ENCODE measurements around the gene DCC.

DCC gene

DNA sequence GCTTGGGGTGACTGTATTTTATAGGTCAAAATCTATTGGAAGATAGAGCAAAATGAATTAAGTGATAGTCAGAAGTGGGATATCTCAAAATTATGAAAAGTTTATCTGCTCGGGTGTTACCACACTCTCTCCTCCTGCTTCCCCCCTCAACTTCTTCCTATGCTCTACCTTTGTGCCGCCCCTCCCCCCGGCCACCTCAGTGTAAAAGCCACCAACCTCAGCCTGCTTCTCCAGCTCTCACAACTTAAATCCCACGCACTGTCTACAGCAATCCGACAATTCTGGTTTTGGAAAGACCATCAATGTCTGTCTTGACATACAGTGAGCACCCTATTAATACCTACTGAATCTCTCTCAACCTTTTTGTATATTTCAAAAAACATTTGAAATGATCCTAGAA lies 164.6 kb downstream of the DCC start:
- DNase-seq = no peak

DNA sequence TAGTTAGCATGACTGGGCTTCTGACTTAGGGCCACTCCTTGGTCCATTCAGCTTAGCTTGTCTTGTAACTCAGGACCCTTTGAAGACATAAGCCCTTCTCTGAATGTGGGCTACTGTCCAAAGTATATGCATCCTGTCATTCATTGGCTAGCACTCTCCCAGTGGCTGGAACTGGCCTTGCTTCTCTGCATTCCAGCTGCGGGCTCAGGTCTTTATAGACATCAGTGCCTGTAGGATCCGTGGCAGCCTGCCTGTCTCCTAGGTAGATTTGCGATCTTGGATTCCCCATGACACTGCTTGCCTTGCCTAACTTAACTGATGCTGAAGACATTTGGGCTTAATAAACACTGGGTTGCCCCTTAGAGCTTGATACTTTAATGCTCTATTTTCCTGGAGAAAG lies 170.1 kb downstream of the DCC start:
- no peak for DNase-seq

DNA sequence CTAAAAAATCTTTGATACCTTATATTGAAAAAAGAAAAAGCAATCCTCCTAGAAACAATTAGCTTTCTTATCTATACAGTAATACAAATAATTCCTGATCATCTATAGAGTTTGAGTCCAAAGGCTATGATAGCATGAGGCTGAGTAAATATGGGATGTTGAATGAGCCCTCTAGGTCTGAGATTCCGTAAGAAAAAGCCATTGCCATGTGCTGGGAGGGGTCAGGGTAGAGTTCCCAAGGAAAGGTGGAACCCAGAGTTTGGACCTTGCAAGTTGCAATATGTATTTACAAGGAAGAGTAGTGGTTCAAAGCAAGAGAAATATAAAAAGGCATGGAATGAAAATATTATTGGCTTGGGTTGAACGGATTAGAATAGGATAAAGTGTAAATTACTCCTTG lies 178.1 kb downstream of the DCC start:
- no peak for DNase-seq

DNA sequence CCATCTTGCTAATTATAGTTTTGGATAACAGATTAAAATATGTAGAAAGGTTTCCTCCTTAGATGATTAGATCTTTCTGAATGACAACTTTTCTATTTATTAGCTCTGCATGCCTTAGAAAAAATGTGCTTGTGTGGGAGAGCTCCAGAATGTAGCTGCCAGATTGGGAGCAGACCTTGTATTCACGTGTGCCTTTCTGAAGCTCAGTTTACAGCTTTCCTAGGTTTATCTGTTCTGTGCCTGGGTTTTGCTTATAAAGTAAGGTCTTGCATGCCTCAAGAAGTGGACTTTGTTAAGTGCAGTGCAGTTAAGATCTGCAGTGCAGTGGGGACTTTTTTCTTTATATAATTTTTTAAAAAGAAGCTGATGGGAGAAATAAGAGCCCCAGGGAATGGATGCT lies 179.0 kb downstream of the DCC start:
- DNase-seq = no peak

DNA sequence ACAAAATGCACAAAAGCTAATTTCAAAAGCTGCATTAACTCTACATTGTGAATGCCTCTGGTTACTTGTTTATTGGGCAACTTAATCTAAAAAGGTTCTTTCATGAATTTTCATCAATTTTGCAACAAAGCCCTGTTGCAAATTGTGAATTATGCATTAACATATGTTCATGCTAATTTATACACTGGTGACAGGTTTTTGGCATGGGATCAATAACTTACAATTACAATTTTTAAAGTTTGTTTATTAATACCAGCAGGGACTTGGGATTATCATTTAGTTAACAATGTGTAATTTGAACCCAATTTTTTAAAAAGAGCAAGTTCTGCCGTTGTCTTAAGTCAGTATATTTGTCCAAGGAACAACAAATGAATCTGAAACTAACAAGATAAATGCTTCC lies 183.6 kb downstream of the DCC start:
- DNase-seq = no peak

DNA sequence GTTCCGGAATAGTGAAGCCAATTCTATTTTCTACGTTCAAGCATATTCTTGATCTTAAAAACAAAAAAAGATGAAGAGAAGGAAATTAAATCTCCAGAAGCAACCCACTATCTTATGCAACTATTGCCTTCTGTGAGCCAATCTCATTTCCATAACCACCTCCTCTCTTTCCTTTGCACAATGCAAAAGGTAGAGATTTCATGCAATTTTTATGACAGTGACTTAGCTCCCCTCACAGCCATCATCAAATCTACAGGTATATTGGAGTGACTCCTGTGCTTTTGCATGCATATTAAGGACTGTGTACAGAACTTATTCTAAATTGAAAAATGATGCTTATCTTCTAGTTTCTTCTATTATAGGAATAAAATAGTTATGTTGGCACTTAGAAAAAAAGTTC lies 191.8 kb downstream of the DCC start:
- DNase-seq = no peak

DNA sequence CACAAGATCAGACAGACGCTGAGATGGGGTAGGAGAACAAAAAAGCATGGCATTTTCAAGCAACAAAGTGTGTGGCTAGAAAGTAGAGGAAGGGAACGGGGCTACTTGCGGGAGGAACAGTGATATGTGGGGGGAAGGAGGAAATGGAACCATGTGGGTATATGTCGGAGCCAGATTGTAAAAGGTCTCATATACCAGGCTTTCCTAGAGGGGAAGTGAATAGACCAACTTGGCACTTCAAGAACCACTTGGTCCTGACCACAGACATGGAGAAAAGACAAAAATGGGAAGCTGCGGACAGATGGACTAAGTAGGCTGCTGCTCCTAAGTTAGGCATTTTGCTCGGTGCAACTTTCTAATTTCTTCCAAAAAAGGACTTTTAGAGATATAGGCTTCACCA lies 196.0 kb downstream of the DCC start:
- no peak for DNase-seq

DNA sequence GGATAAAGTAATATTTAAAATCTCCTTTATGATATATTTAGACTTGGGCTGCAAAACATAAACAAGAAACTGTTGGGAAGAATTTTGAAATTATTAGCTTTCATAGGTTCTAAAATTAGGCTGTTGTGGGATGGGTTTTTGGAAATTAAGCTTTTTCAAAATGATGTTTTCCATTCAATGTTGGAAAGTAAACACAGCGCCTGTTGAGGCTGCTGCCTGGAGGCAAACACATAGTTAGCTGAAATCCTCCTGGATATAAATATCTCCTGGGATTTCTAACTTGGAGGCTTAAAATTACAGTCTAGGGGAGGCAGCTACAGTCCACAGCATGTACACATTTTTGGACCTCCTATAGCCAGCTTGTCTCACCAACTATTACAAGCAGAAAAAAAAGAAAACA lies 197.3 kb downstream of the DCC start:
- DNase-seq = no peak

DNA sequence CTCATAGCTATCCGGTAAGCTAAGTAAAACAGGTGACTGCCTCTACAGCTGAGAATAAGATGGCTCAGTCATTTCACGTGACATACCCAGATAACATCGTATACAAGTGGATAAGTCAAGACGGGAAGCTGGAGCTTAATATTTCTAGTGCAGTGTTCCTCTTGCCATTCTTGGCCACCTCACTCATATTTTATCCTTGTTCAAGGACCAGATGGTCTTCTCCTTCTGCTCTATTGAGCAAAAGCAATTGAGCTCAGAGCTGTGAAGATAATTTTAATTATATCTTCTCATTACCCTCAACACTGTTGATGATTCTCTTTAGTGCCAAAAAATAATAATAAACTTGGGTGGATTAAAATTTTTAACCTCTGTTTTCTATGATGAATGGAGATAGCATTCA lies 201.1 kb downstream of the DCC start:
- no peak for DNase-seq

DNA sequence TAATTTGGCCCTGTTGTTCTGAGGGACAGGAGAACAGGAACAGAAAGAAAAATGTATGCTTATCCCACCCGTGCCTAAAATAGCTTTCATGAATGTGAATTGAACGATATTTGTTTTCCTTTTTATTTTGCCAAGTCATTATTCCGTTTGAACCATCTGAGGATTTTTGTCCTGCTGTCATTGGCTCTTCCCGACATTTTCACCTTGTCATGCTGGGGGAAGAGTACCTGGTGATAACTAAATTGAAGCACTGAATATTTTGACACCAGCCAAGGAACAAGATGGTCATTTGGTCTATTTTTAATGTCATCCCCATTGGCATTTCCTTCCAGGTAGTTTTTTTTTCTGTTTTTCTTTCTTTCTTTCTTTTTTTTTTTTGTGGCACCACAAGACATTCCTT lies 204.1 kb downstream of the DCC start:
- no peak for DNase-seq

DNA sequence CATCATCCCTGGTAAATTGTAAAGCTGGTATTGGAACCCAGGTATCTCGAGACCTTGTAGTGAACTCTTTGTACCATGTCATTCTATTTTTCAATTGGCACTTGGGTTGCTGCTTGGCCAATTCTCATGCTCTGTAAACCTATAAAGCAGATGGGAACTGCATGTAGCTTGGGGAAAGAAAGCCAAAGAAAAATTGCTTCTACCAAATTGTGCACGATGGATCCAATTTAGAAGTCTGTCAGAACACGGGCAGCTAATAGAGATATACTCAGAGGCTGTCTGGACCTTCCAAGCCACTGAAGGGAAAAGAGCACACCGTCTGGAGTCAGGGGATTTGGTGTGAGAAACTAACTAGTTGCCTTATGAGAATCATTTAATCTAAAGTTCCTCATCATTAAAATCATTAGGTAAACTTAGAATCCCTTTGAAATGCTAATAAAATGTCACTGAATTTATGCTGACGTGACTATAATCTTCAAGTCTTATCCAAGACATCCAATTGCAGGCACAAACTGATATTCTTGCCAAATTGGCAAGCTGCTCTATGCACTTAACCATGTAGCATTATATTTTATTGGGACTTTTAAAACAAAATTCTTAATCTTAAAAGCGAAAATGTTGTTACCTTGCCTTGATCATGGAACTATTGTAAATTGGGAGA lies 206.8 kb downstream of the DCC start:
- no peak for DNase-seq

DNA sequence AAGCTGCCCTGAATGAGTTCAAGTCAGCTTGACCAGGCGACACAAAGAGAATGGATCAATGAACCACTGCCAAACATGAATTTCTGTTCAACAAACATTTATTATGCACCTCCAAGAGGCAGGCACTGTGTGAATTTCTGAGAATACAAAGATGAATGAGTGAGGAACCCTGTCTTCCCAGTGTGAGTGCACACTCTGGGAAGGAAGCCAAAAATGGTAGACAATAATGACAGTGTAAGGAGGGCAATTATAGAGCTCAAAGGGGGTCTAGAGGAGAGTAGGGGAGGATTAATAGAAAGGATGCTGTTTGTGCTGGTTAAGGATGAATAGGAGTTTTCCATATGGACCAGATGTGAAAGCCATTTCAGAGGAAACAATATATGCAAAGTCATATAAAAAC lies 213.4 kb downstream of the DCC start:
- DNase-seq = no peak

DNA sequence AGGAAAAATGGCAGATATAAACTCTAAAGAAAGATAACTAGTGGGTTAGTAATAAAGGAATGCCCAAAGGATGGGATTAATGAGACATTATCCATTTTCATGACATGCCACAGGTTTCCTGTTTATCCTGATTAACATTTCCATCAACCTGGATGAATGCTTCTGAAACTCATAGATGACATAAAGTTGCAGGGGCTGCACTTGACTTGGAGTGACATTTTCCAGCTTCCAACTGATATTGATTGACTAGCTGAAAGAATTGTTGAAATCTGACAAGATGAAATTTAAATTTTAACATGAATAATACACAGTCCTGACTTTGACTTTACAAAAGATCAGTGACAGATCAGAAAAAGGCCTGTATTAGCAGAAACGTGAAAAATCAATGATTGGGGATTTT lies 214.2 kb downstream of the DCC start:
- DNase-seq = no peak

DNA sequence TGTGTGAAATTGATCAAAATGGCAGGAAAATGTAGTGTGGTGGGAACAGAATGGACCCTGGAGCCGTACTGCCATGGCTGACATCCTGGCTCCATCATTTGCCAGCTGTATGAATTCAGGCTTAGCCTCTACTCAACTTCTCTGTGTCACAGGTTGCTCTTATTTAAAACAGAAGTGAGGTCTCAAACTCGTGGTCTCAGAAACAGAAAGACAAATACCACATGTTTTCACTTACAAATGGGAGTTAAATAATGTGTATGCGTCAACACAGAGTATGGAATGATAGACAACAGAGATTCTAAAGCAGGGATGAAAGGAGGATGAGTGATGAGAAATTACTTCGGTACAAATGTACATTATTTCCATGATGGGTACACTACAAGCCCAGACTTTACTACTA lies 227.4 kb downstream of the DCC start:
- no peak for DNase-seq

DNA sequence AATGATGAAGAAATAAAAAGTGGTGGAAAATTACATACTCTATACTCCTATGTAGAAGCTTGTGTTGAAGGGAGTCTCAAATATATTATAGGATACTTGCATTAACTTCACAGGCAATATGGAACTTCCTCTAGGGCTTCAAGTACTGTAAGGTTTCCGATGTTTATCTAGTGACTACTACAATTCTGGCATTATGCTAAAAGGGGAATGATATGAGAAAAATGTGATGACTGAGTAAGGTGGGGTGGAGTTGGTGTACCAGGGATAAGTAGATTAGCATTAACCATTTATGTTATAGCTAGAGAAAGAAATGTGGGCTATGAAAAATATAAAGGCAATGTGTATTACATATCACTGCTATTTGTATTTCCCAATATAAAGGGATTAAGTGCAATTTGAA lies 229.5 kb downstream of the DCC start:
- no peak for DNase-seq

DNA sequence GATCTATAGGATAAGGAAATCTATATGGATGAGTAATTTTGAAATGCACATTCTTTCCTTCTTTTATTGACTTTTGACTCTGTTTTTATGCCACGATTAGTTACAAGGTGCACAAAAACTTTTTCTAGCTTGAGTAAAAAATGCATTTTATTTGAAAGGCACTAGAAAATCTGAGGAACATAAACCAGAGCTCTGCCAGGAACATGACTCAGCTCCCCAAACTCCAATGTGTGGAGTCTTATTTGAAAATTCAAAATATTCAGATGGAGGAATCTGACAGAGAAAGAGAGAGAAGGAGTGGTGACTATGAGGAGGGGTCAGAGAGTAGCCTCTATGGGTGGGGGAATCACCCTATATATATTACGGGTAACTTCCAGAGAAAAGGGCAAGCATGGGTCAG lies 231.0 kb downstream of the DCC start:
- no peak for DNase-seq

DNA sequence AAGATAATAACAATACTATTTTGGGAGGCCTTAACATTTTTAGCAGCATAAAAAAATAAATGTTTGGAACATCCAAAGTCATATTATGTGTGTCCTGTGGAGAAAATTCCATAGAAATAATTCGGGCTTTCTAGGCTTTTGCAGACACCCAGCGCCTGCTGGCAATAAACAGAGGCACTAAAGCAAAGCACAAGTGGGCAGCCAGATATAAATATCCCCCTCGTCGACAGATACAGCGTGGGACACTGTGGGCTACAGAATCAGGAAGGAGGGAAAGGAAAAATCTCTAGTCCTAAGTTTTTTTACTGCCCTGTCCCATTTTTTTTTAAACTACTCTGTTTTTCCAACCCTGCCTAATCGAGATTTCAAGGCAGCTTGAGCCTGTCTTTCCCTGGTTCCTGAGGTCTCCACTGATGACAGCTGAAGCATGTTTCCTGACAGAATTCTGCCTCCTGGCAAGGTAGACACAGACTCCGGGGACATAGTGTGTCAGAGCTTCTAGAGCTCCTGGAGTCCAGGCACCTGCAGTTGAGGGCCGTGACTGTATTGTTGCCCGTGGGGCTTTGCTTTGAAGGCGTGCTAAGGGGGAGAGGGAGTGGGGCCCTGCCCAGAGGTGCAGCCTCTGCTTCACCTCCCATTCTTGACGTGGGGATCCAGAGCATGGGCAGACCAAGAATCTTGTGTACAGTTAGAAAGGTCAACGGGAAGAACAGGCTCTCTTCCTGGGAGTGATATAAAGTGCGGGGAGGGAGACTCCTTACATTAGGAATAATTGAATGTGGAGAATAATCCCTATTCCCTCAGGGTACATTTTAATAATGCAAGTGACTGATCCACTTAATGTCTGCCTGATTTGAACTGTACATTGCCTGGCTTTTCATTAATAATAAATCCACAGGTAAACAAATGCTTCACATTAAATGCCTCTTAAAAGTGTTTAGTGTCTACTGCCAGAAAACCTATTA lies 232.3 kb downstream of the DCC start:
- DNase-seq = no peak

DNA sequence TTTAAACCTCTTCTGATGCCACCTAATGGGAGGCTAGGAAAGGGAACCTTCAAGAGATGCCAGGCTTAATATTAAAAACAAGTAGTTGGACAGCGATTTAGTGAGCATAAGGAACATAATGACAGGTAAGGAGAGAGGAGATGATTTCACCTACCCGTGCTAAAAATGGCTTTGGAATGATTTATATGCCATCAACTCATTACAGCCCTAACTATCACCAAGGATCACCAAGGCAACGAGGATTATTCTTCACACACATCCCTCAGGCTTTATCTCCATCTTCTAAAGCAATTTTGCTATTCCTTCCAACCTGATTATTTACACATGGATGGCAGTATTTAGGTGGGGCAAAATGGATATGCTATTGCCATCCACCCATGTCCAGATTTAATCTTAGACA lies 237.8 kb downstream of the DCC start:
- no peak for DNase-seq

DNA sequence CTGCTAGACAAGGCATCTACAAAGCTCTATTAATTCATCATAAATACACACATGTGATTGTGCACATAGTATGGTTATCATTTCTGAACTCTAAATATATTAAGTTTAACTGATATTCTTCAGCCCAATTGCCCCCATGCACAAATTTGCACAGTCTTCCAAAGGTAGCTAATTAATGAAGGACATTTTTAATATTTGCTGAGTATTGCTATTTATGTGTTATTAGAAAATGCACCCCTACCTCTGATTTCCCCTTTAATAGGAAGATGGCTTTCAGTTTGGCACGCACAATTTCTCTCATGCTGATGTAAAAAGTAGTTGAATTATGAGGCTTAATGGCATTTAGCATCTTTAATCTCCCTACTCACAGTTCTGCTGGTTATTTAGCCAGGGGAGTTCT lies 242.1 kb downstream of the DCC start:
- DNase-seq = no peak

DNA sequence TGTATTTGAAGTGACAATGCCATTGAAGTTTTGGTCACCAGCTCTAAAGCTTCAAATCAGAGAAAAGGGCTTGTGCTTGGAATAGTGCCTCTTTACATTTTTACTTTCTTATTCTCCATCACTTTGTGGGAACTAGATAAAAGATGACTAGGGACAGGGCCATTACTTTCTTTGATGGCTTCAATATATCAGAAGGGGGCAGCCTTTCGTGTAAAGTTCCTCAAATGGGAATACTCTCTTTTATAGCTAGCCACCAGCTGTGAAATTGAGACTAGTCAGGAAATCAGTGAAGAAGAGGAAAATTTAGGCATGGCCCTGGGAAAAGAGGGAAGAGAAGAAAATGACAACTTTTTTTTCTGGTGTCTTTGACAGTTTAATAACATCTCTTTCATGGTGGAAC lies 242.5 kb downstream of the DCC start:
- no peak for DNase-seq

DNA sequence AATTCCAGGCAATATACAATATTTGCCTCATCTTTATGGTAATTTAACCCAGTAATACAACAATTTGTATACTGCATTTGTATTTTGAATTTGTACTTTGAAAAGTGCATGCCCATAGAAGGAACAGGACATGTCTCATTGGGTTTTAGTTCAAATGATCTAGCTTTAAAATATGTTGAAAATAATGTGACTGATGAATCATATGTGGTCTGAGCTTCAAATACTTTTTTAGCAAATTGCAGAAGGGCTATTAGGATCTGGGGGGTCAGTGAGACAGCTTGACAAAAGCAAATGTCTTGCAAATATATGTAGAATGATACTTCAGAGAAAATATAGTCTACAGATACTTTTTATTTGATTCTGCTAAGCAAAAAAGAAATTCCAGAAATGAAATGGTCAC lies 248.9 kb downstream of the DCC start:
- no peak for DNase-seq

DNA sequence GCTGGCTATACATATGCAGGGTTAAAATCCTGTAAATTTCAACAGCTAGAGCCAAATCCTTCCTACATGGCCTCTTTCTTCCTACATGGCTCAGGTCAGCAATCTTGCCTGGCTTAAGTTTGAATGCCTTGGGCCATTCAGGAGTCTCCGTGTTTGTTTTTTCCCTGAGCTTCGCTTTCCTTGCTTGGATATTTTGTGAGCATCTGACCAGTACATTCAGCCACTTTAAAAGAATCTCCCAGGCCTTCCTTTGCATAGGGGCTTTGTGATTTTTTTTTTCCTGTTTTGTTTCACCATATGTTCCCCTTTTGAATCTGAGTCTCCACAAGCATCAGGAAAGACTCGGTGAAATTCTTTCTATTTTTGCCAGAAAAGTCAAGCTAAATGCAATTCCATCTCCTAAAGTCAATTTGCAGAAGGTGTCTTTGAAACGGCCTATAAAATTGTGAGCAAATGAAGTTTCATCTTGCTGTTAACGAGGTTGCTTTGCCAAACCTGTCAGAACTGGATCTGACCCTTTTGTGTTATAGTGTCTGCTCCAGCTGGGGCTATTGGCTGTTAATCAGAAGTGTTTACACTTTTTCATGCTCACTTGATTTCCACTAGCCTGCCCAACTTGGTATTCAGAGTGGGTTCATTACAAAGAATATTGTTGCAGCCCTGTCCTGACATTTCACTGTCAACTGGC lies 256.9 kb downstream of the DCC start:
- DNase-seq = no peak

DNA sequence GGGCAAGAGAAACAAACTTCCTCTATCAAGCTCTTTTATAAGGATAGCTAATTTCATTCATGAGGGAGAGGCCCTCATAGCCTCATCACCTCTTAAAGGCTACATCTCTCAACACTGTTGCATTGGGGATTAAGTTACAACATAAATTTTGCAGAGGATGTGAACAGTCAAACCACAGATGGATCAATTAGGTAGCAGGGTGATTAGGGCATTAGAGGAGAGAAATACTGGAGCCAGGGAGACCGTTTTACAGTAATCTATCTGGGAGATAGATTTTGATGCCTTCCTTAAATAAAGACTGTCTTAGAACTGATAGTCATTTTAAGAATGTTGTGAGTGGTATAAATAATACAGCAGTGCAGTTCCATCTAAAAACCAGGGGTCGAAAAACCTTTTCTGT lies 258.9 kb downstream of the DCC start:
- no peak for DNase-seq

DNA sequence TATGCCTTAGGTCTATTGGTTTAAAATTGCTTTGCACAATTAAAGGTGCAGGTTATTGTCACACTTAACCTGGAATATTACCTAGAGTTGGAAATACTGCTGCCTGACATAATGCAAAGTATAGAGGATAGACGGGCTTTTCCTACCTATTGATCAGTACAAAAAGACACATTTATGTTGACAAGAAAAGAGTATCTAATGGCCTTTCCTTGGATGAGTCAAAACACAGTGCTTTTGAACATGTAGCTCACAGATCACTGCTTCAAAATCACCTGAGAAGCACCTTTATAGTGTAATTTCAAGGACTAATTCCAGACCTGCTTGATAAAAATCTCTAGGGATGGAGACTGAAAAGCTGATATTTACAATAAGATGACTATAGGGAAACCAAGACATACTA lies 262.8 kb downstream of the DCC start:
- no peak for DNase-seq

Measured in AML-193 (cell line).